Hepatocyte (in vitro differentiated cells): Measurements from ENCODE around the gene CPNE2. TPM values are rescaled to one million over a fixed set of nuclear protein-coding genes. Genes with fewer than 3 reads are reported as not detected.

Experiments used
- DNase-seq: peaks from one replicate; pipeline ENCODE4 v3.0.0-alpha.2; 2016; ENCODE audit warnings: low spot score
- H2AFZ ChIP-seq: fragments of 200-600 bp; sonication (generic); 2 replicates; pipeline ENCODE4 v1.6.0; 2016; ENCODE audit warnings: antibody characterized with exemption, mild to moderate bottlenecking
- H3K27ac ChIP-seq: fragments of 200-600 bp; sonication (generic); 2 replicates; pipeline ENCODE4 v1.5.1; 2016; ENCODE audit warnings: mild to moderate bottlenecking
- H3K27me3 ChIP-seq: fragments of 200-600 bp; sonication (generic); 2 replicates; pipeline ENCODE4 v1.6.1; 2016
- H3K36me3 ChIP-seq: fragments of 200-600 bp; sonication (generic); replicated peaks from 2 replicates; pipeline ENCODE4 v1.5.1; 2016; ENCODE audit warnings: low read depth; ENCODE audit not compliant: insufficient read depth
- H3K4me1 ChIP-seq: fragments of 200-600 bp; sonication (generic); 2 replicates; pipeline ENCODE4 v1.5.1; 2016; ENCODE audit warnings: mild to moderate bottlenecking, moderate library complexity; ENCODE audit not compliant: insufficient read depth
- H3K4me2 ChIP-seq: fragments of 200-600 bp; sonication (generic); 2 replicates; pipeline ENCODE4 v1.6.0; 2016
- H3K4me3 ChIP-seq: fragments of 200-600 bp; sonication (generic); 2 replicates; pipeline ENCODE4 v1.5.1; 2016; ENCODE audit warnings: mild to moderate bottlenecking
- H3K79me2 ChIP-seq: fragments of 200-600 bp; sonication (generic); 2 replicates; pipeline ENCODE4 v1.6.0; 2017; ENCODE audit warnings: mild to moderate bottlenecking
- H3K9me2 ChIP-seq: fragments of 200-600 bp; sonication (generic); replicated peaks from 2 replicates; pipeline ENCODE4 v1.6.0; 2017; ENCODE audit warnings: mild to moderate bottlenecking; ENCODE audit not compliant: insufficient read depth
- H3K9me3 ChIP-seq: fragments of 200-600 bp; sonication (generic); 2 replicates; pipeline ENCODE4 v1.5.1; 2016; ENCODE audit warnings: low read depth, mild to moderate bottlenecking
- H4K20me1 ChIP-seq: fragments of 200-600 bp; sonication (generic); 2 replicates; pipeline ENCODE4 v1.6.0; 2016; ENCODE audit warnings: mild to moderate bottlenecking; ENCODE audit not compliant: insufficient read depth, poor library complexity, severe bottlenecking
- CTCF ChIP-seq: fragments of 200-600 bp; sonication (generic); IDR thresholded peaks from 2 replicates; pipeline ENCODE4 v1.5.1; 2016; ENCODE audit warnings: antibody characterized with exemption, mild to moderate bottlenecking; ENCODE audit not compliant: poor library complexity
- EZH2 ChIP-seq: fragments of 200-600 bp; sonication (generic); IDR thresholded peaks from 2 replicates; pipeline ENCODE4 v1.6.1; 2016; ENCODE audit warnings: antibody characterized with exemption, mild to moderate bottlenecking, borderline replicate concordance
- EZH2phosphoT487 ChIP-seq: fragments of 200-600 bp; sonication (generic); IDR thresholded peaks from one replicate; pipeline ENCODE4 v1.6.1; 2018; ENCODE audit warnings: antibody characterized with exemption, mild to moderate bottlenecking, low read depth, moderate library complexity; ENCODE audit not compliant: unreplicated experiment, severe bottlenecking
- WGBS: methylation state at CpG from one replicate; pipeline ENCODE4 v1.1.6; 2016; ENCODE audit warnings: low lambda C conversion rate; ENCODE audit errors: missing lambda C conversion rate; 5-methylcytosine and 5-hydroxymethylcytosine counted together
- polyA plus RNA-seq: library from polyadenylated mRNA; unstranded; fragments of >200 nt; fragmentation: Nextera tagmentation; extraction: Ambion mirVana; gene quantifications from 2 replicates; pipeline ENCODE4 v1.2.1, GENCODE V29; 2016
- total RNA-seq: library from RNA; depleted of rRNA; stranded (reverse); fragments of >200 nt; gene quantifications from 2 replicates; pipeline ENCODE4 v1.2.3, GENCODE V29; 2014

CPNE2 gene
- total and polyA plus RNA-seq, 2 experiments from 2014 or later = 15.6 to 22.3 TPM

GRCh38 chr16:57148481-57148880 is 56.1 kb downstream of the CPNE2 start:
- peaks cover 3% of the 10 kb centered on the region for H3K36me3 ChIP-seq
- WGBS = 94% methylated on average over 6 of the region's 6 CpGs
- no peak for DNase-seq
- no peak overlapping the region for H3K27ac ChIP-seq
- peaks cover 6% of the 10 kb centered on the region for H3K4me1 ChIP-seq
- no peaks in the 10 kb centered on the region for H3K27me3 ChIP-seq
- H3K4me2 ChIP-seq = no peak overlapping the region
- H2AFZ ChIP-seq = no peak overlapping the region
- H3K79me2 ChIP-seq = no peaks in the 10 kb centered on the region
- no peaks in the 10 kb centered on the region for H3K9me3 ChIP-seq
- no peak overlapping the region for H3K4me3 ChIP-seq
- no peaks in the 10 kb centered on the region for H3K9me2 ChIP-seq
- TF ChIP-seq CTCF (no peak), EZH2phosphoT487 (no peak)
- no peaks in the 10 kb centered on the region for H4K20me1 ChIP-seq

- Histone ChIP-seq H3K36me3 (peaks cover 3% of the 10 kb centered on the region), H3K27me3 (no peaks in the 10 kb centered on the region), H3K4me1 (peaks cover 6% of the 10 kb centered on the region), H3K27ac (no peak overlapping the region), H3K79me2 (no peaks in the 10 kb centered on the region), H4K20me1 (no peaks in the 10 kb centered on the region), H2AFZ (no peak overlapping the region), H3K9me2 (no peaks in the 10 kb centered on the region), H3K4me2 (no peak overlapping the region), H3K4me3 (no peak overlapping the region), H3K9me3 (no peaks in the 10 kb centered on the region)
- TF ChIP-seq CTCF (no peak), EZH2 (no peak), EZH2phosphoT487 (no peak)
- no peak for DNase-seq
- WGBS = 96% methylated on average over 10 of the region's 10 CpGs
These were observed 57.0 kb downstream of the CPNE2 start for GRCh38 chr16:57149391-57149790.

GRCh38 chr16:57150682-57151330 is 58.4 kb downstream of the CPNE2 start:
- Histone ChIP-seq H3K27me3 (no peaks in the 10 kb centered on the region), H3K27ac (no peak overlapping the region), H3K9me3 (no peaks in the 10 kb centered on the region), H3K9me2 (no peaks in the 10 kb centered on the region), H2AFZ (no peak overlapping the region), H3K4me1 (no peaks in the 10 kb centered on the region), H3K79me2 (no peaks in the 10 kb centered on the region), H4K20me1 (no peaks in the 10 kb centered on the region), H3K36me3 (peaks cover 3% of the 10 kb centered on the region), H3K4me3 (no peak overlapping the region), H3K4me2 (no peak overlapping the region)
- no peak for TF ChIP-seq EZH2
- no peak for TF ChIP-seq EZH2phosphoT487
- no peak for TF ChIP-seq CTCF
- no peak for DNase-seq
- 92% methylated on average over 9 of the region's 9 CpGs for WGBS
